Stomach smooth muscle (tissue), 2 donors: ENCODE results near the gene KRTAP1-3.
"Not testable (repeated sequence)": the region's sequence is repeated elsewhere in the genome, so short reads cannot be mapped to it uniquely, and the experiment has no call there.

Experiments
- H3K27ac ChIP-seq: one replicate; pipeline ENCODE4 v1.7.0; 2013; ENCODE audit warnings: mild to moderate bottlenecking, low read length, inconsistent platforms
- H3K27me3 ChIP-seq, 2 donors: one replicate each; pipeline ENCODE4 v1.7.0; 2013; ENCODE audit warnings: low read length in 2 of 2; ENCODE audit not compliant: insufficient read depth in 2 of 2, control insufficient read depth in 1 of 2
- H3K36me3 ChIP-seq, 2 donors: one replicate each; pipeline ENCODE4 v1.7.0; 2013; ENCODE audit warnings: low read length in 2 of 2; ENCODE audit not compliant: control insufficient read depth in 2 of 2, insufficient read depth in 2 of 2
- H3K4me1 ChIP-seq: one replicate; pipeline ENCODE4 v1.7.0; 2013; ENCODE audit warnings: low read length; ENCODE audit not compliant: control insufficient read depth, insufficient read depth
- H3K4me3 ChIP-seq, 2 donors: one replicate each; pipeline ENCODE4 v1.7.0; 2013; ENCODE audit warnings: low read length in 2 of 2
- H3K9ac ChIP-seq, 2 donors: one replicate each; pipeline ENCODE4 v1.7.0; 2013; ENCODE audit warnings: low read length in 2 of 2, mild to moderate bottlenecking in 1 of 2
- H3K9me3 ChIP-seq, 2 donors: one replicate each; pipeline ENCODE4 v1.7.0; 2013; ENCODE audit warnings: low read length in 2 of 2; ENCODE audit not compliant: control insufficient read depth in 2 of 2
- donor health status: healthy.
- donor health status: Pancreatic carcinoma.

KRTAP1-3 gene

DNA sequence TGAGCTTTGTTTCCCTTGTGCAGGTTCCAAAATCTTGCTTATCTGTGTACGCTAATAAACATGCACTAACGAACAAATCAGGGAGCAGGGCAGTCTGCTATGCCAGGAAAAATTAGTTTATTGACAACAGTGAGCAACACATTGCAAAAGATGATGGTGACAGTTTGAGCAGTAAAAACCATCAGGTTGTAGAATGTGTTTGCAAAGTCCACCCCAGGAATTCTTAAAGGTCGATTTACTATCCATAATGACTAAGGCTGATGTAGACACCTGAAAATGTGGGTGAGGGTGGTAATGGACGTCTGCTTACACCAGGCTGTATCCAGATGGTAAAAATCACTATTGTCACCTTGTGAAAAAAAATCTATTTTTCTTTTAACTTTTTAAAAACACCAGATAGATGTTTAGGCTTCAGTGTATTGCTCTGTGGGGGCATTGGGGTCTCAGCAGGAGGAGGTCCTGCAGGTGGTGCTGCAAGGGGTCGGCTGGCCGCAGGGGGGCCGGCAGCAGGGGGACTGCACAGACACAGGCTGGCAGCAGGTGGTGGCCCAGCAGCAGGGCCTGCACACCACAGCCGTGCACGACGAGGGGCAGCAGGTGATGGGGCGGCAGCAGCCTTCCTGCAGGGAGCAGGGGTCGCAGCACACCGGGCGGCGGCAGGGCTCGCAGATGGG is 30.5 kb upstream of the KRTAP1-3 start:
- H3K9ac ChIP-seq, H3K4me1 ChIP-seq, H3K27me3 ChIP-seq, H3K4me3 ChIP-seq, H3K9me3 ChIP-seq, H3K27ac ChIP-seq, H3K36me3 ChIP-seq: not testable (repeated sequence)

DNA sequence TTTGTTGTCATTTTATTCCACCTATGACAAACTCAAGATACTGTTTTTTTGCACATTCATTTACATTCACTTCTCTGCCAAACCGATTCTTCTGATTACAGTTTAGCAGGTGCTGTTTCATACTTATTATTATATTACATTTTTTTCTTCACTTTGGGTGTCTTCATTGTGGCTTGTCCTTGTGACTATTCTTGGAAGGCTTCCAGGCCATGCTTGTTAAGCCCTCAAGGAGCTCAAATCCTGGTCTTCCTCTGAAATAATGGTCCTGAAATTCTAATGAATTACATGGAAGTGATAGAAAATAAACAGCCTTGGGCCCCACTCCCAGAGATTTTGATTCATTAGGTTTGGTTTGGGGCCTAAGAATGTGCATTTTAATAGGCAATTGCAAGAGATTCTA is 29.6 kb upstream of the KRTAP1-3 start:
- Histone ChIP-seq H3K4me3 (no peak overlapping the region), H3K4me1 (no peaks in the 10 kb centered on the region), H3K27ac (no peak overlapping the region), H3K27me3 (no peaks in the 10 kb centered on the region), H3K9ac (no peak overlapping the region), H3K36me3 (no peaks in the 10 kb centered on the region), H3K9me3 (no peaks in the 10 kb centered on the region)

DNA sequence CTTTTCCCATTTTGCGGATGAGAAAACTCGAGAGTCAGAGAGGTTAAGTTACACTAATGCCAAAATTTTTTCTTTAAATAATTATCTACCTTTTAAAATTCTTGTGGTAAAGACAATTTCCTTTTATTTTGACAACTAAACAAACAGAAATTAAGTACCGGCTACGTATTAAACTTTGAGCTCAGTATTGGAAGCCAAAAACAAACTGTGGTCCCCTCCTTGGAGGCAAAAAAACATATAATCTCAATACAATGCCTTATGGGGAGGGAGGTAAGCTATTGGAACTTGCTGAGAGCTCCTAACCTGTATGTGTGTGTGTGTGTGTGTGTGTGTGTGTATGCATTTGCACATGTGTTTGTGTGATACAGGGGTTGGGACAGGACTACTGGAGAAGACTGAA is 28.8 kb upstream of the KRTAP1-3 start:
- H3K27me3 ChIP-seq = peaks cover 0 to 2% of the 10 kb centered on the region in 2 donors
- H3K27ac ChIP-seq = no peak overlapping the region
- H3K4me1 ChIP-seq = no peaks in the 10 kb centered on the region
- H3K4me3 ChIP-seq = no peak overlapping the region
- peaks cover 0 to 3% of the 10 kb centered on the region in 2 donors for H3K9me3 ChIP-seq
- no peaks in the 10 kb centered on the region for H3K36me3 ChIP-seq
- H3K9ac ChIP-seq = no peak overlapping the region

DNA sequence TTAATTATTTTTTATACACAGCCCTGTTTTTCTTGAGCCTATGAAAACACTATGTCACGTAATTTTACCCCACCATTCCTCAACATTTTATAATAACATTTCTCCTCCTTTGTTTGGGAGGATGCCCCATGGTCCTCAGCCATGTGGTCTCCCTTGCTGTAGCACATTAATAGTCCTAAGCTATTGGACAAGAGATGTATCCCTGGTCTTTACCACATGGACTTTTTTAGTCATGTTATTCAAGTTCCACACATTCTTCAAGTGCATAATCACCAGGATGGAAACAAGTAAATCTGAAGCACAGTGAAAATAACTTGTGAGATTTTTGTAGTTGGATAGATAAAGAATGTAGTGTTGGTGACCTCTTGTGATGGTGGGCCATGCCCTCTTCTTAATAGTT is 27.3 kb upstream of the KRTAP1-3 start:
- Histone ChIP-seq H3K4me3 (no peak overlapping the region), H3K9ac (no peak overlapping the region), H3K27ac (no peak overlapping the region), H3K4me1 (no peaks in the 10 kb centered on the region), H3K36me3 (no peaks in the 10 kb centered on the region), H3K9me3 (peaks cover 0 to 3% of the 10 kb centered on the region in 2 donors), H3K27me3 (peaks cover 0 to 2% of the 10 kb centered on the region in 2 donors)

DNA sequence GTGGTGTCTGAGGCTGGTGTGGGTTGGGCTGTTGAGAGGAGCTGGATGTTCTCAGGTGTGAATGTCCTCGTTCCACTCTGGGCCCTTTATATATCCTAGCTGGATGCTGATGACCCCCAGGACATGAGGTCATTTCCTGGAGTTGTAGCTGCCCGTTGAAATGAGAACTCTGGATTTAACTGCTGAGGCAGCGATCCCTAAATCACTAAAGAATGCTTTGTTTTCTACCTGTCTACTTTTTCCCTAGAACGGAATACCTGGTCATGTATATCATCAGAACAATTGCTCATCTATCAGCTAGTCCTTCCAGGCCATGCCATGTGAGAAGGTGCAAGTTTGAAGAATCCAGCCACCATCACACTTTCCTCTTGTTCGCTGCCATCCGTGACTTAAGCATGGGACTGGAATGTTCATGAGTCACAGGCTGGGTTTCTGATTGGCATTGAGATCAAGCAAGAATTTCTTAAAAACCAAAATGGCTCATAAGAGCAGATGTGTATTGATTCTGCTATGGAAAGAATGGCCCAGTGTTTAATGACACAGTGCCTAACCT is 25.5 kb upstream of the KRTAP1-3 start, which contains the start of gene KRTAP2-3:
Gene KRTAP2-3, minus strand, starts transcription at position 63 of the 553 bp plus-strand sequence. CDS start 64 bp downstream, outside the sequence.
- Histone ChIP-seq H3K9ac (no peak within 1 kb of the TSS), H3K4me3 (no peak within 1 kb of the TSS), H3K36me3 (no peaks in the 10 kb centered on the region), H3K4me1 (no peaks in the 10 kb centered on the region), H3K9me3 (peaks cover 0 to 3% of the 10 kb centered on the region in 2 donors), H3K27ac (no peak within 1 kb of the TSS), H3K27me3 (peaks cover 0 to 2% of the 10 kb centered on the region in 2 donors)

DNA sequence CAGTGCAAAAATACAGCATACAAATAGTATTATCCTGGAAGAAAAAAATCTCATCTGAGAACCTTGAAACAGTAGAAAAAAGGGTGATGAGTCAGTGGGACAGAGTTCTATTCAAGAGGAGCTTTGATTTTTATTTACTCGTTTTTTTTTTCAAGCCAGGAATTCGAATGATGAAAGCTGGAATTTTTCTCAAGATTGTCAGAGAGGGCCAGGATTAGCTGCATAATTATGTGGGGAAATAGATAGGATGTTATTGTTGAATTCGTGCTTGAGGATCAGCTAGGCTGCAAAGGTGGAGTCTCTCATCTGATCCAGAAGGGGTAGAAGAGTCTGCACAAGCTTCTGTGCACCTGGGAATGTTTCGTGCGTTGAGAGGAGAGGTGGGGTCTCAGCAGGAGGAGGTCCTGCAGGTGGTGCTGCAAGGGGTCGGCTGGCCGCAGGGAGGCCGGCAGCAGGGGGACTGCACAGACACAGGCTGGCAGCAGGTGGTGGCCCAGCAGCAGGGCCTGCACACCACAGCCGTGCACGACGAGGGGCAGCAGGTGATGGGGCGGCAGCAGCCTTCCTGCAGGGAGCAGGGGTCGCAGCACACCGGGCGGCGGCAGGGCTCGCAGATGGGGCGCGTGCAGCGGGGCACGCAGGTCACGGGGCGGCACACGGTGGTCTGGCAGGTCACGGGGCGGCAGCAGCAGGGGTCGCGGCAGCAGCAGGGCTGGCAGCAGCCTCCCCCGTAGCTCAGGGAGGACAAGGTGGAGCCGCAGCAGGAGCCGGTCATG is 24.8 kb upstream of the KRTAP1-3 start:
- H3K27me3 ChIP-seq, H3K9ac ChIP-seq, H3K27ac ChIP-seq, H3K4me1 ChIP-seq, H3K4me3 ChIP-seq, H3K36me3 ChIP-seq, H3K9me3 ChIP-seq: not testable (repeated sequence)

DNA sequence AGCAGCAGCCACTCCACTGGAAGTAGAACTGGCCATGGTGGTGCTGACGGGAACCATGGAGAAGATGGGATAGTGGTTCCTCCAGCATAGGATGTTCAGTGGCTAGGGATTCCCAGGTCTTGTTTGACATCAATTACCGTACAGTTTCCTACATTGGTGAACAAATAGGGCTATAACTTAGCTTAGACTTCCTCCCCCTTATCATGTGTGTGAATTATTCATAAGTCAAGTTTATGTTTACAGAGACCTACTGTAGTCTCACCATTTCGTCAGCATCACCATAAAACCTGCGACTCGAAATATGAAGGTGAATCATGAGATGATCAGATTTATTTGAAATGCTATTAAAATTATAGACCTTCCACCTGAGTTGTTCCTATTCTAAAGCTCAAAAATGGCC is 24.1 kb upstream of the KRTAP1-3 start:
- H3K27me3 ChIP-seq = peaks cover 0 to 2% of the 10 kb centered on the region in 2 donors
- no peak overlapping the region for H3K27ac ChIP-seq
- peaks cover 0 to 7% of the 10 kb centered on the region in 2 donors for H3K9me3 ChIP-seq
- H3K36me3 ChIP-seq = no peaks in the 10 kb centered on the region
- H3K9ac ChIP-seq = no peak overlapping the region
- no peaks in the 10 kb centered on the region for H3K4me1 ChIP-seq
- H3K4me3 ChIP-seq = no peak overlapping the region

DNA sequence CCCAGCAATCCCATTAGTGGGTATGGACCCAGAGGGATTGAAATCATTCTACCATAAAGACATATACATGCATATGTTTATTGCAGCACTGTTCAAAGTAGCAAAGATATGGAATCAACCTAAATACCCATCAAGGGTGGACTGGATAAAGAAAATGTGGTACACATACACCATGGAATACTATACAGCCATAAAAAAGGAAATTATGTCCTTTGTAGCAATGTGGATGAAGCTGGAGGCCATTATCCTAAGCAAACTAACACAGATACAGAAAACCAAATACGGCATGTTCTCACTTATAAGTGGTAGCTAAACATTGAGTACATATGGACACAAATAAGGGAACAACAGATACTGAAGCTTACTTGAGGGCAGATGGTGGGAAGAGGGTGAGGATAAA is 22.9 kb upstream of the KRTAP1-3 start:
- Histone ChIP-seq H3K4me1 (no peaks in the 10 kb centered on the region), H3K36me3 (no peaks in the 10 kb centered on the region), H3K9ac (no peak overlapping the region), H3K9me3 (peaks cover 0 to 7% of the 10 kb centered on the region in 2 donors), H3K4me3 (no peak overlapping the region), H3K27me3 (peaks cover 0 to 2% of the 10 kb centered on the region in 2 donors), H3K27ac (no peak overlapping the region)

DNA sequence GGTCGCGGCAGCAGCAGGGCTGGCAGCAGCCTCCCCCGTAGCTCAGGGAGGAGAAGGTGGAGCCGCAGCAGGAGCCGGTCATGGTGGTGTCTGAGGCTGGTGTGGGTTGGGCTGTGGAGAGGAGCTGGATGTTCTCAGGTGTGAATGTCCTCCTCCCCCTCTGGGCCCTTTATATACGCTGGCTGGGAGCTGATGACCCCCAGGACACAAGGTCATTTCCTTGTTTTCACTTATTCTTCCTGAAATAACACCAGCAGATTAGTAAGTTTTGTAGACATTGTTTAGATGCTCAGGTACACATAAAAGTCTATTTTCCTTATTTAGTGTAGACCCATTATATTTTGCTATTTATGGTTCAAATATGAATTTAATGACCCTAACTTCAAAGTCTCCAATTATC is 20.5 kb upstream of the KRTAP1-3 start, which contains the start of gene KRTAP2-2:
Gene KRTAP2-2, minus strand, starts transcription at position 101 of the 400 bp plus-strand sequence. Its CDS starts 19 bp downstream, at position 82.
- not testable (repeated sequence) for H3K27ac ChIP-seq

DNA sequence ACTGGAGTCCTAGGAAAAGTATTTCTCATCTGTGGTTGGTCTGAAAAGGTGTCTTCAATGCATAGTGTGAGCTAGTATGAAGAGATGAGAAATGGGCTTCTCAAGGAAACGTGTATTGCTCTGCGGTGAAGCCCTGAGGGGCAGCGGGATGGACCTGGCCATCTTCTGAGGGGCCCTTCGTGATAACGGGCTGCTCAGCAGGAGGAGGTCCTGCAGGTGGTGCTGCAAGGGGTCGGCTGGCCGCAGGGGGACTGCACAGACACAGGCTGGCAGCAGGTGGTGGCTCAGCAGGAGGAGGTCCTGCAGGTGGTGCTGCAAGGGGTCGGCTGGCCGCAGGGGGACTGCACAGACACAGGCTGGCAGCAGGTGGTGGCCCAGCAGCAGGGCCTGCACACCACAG is 19.9 kb upstream of the KRTAP1-3 start:
- H3K27me3 ChIP-seq, H3K4me1 ChIP-seq, H3K9ac ChIP-seq, H3K36me3 ChIP-seq, H3K9me3 ChIP-seq, H3K27ac ChIP-seq, H3K4me3 ChIP-seq: not testable (repeated sequence)

More for the DNA sequence above, 20.5 kb upstream of the KRTAP1-3 start, which contains the start of gene KRTAP2-2:
- H3K4me3 ChIP-seq, H3K4me1 ChIP-seq, H3K9ac ChIP-seq, H3K27me3 ChIP-seq, H3K9me3 ChIP-seq, H3K36me3 ChIP-seq: not testable (repeated sequence)
